ENCODE measurements around the gene DIAPH3.

DIAPH3 gene

DNA sequence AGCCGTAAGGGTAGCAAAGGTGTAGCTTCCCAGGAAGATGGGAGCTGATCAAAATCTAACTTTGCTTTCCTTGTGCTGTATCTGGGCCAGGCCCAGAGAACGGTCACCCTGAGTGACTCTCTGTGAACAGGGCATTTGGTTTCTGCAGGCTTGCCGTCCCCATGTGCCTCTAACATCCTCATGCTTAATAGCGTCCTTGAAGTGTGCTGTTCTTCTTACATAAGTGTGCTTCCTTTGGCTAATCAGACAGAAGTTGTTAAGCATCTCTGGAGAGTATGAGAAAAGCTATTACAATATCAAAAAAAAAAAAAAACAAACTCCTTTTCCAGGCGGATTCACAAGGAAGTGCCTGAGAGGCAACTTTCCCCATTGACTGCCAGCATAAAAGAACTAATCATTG lies 503.7 kb downstream of the DIAPH3 start:
- TF ChIP-seq ZFX (IDR thresholded peaks at IDR 0.05; ENCODE audit: borderline replicate concordance): no peak
- TF ChIP-seq, protein P1, sequence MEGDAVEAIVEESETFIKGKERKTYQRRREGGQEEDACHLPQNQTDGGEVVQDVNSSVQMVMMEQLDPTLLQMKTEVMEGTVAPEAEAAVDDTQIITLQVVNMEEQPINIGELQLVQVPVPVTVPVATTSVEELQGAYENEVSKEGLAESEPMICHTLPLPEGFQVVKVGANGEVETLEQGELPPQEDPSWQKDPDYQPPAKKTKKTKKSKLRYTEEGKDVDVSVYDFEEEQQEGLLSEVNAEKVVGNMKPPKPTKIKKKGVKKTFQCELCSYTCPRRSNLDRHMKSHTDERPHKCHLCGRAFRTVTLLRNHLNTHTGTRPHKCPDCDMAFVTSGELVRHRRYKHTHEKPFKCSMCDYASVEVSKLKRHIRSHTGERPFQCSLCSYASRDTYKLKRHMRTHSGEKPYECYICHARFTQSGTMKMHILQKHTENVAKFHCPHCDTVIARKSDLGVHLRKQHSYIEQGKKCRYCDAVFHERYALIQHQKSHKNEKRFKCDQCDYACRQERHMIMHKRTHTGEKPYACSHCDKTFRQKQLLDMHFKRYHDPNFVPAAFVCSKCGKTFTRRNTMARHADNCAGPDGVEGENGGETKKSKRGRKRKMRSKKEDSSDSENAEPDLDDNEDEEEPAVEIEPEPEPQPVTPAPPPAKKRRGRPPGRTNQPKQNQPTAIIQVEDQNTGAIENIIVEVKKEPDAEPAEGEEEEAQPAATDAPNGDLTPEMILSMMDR (IDR thresholded peaks at IDR 0.05): no peak
- H3K27ac ChIP-seq: no peak overlapping the region

DNA sequence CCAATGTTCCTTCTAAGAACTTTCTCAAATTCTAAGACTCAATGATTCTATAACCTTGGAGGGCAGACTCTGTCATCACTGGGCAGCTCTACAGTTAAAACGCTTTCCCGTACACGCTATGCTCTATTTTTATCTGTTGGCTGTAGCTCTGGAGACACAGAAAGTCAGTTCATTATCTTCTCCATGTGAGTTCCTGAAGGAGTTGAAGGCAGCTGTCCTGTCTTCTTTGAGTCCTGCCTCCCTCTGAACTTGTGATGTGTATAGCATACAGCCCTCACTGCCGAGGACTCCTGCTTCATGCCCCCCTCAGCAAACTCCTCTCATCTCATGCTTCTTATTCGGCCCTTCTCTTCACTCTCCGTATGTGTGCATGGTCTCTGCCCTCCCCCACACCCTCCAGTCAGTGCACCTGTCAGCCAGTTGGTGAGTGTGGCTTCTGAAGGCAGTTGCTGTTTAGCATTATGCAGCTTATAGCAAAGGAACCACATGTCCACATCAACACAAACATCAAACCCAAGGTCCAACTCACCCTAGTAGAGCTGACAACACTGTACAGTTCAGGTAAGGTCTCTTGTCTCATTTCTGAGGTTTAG lies 504.9 kb downstream of the DIAPH3 start:
- TF ChIP-seq ZFX (IDR thresholded peaks at IDR 0.05; ENCODE audit: borderline replicate concordance): no peak
- TF ChIP-seq, protein P1 (IDR thresholded peaks at IDR 0.05): no peak

DNA sequence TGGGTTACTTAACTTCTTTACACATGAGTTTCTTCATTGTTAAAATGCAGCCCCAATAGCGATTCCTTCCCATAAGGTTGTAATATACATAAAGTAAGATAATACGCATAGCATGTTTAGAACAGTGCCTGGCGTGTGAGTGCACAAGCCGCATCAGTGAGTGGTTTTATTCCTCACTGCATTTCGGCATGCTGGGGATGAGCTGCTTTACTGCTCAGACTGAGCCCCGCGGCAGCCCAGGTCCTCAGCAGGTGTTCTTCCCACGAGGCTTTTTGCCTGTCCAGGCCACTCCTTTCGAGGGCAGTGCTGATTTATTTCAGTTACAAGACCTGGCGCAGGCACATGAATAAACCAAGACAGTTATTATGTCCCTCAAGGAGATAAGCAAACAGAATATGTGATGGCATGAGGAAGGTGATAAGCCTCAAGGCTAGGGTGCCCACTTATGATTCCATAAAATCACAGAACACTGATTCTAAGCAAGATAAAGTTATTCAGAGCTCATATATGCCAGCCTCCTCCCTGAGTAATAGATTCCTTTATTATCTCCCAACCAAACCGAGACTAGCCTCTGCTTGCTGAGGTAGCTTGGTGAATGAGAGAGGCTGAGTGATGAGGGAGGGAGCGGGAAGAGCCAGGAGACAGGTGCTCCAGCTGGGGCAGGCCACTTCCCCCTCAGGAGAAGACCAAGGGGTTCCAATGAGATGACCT lies 505.5 kb downstream of the DIAPH3 start:
- TF ChIP-seq, protein P1 (IDR thresholded peaks at IDR 0.05): no peak
- TF ChIP-seq ZFX (IDR thresholded peaks at IDR 0.05; ENCODE audit: borderline replicate concordance): no peak
- H3K27ac ChIP-seq: no peak overlapping the region

More for the DNA sequence above, 504.9 kb downstream of the DIAPH3 start:
- H3K27ac ChIP-seq: no peak overlapping the region

DNA sequence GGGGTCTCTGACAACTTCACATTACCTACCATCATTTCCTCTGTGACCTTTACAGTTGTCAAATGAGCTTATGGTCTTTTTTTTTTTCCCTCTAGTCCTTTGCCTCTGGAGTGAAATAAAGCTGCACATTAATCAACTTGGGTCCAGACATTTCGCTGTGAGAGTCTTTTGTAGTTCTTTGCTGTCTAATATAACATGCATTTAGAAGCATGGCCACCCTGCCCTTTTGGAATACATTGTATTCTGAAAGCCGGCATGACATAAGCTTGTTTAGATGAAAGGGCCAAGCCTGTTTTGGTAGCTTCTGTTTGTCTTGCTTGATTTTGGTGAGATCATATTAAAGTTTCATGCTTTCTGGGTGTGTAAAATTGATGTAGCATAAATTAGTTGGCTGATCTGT lies 509.8 kb downstream of the DIAPH3 start:
- H3K27ac ChIP-seq: no peak overlapping the region
- no peak for TF ChIP-seq ZFX (IDR thresholded peaks at IDR 0.05; ENCODE audit: borderline replicate concordance)
- TF ChIP-seq, protein P1 (IDR thresholded peaks at IDR 0.05): no peak

DNA sequence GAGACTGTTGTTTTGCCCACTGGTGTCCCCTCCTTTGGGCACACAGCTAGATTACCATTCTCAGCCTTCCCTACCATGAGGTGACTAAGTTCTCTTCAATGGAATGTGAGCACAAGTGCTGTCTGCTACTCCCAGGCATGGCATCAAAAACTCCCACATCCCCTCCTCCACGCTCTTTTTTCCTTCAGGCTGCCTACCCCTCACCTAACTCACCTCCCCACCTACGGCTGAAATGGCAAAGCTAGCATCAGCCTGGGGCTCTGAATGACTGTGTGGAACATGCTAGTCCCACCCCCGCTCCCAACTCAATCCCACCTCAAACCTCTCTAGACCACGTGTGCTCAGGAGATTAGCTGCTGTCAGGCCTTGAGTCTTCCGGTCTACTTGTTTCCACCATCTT lies 512.2 kb downstream of the DIAPH3 start:
- H3K27ac ChIP-seq: no peak overlapping the region
- no peak for TF ChIP-seq ZFX (IDR thresholded peaks at IDR 0.05; ENCODE audit: borderline replicate concordance)
- TF ChIP-seq, protein P1 (IDR thresholded peaks at IDR 0.05): no peak

DNA sequence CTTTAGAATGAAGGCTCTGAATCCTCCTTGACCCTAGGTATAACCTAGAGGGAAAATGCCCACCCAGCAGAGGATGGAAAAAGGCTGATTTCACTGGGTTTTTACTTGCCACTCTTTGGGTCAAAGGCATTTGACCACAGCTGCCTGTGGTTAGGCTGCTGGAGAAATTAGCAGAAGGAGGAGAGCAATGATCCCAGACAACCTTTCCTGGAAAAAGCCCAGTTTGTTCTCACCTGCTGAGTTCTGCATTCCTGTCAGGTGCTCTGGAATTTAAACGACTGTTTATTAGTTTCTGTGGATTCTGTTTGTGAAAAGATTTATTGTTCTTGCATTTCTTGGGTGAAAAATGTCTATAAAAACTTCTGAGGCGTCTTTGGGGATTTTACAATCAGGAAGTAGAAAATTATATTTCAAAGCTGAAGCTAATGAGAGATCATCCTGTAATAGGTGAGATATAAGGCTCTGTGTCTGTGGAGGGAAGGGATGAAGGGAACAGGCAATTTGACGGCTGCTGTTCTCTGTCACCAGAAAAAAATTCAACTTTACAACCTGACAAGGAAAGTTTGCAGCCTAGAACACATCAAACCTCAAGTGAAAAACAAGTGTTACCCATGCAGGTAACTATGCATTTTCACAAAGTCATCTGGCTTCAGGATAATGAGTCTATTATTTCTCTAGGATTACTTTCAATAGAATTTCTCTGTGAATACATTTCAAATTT lies 519.7 kb downstream of the DIAPH3 start:
- no peak for TF ChIP-seq ZFX (IDR thresholded peaks at IDR 0.05; ENCODE audit: borderline replicate concordance)
- TF ChIP-seq, protein P1 (IDR thresholded peaks at IDR 0.05): no peak
- no peak overlapping the region for H3K27ac ChIP-seq

Data from 22Rv1 (cell line).